Measurements from ENCODE around the gene RRP15. TPM values are rescaled to one million over a fixed set of nuclear protein-coding genes. Genes with fewer than 3 reads are reported as not detected.

Gene RRP15
- total RNA-seq, 1 experiment from 2014 or later: 25.5 TPM

DNA sequence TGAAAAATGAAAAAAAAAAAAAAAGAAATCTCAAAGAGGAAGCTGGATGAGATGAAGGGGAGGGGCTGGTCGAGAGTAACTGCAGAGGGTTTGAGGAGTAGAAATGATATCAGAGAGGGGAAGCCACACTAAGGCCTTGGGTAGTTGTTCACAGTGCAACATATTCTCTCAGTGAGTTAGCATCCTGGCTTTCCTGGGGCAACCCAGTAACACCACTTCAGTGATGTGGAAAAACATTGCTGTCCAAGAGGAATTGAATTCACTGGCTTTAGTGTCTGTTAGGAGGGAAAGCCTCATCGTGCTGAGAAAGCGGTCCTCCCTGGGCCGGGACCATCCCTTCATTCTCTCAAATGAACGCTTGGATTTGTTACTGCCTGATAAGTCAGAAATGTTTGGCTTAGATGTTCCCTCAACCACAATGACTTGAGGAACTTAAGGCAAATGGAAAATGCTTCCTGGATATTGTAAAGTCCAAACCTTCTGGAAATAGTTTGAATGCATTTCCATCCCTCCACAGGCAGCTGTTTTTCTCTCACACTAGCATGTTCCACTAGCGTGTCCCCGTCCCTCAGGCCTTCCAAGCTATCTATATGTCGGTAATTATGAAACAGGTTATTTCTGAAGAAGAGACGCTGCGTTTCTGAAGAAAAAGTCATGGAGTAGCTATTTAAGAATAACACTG is 72.3 kb downstream of the RRP15 start:
- CTCF ChIA-PET: interaction anchor here (1.1 kb wide), 1 partner anchor 166 kb away, joined by 3 read pairs; no protein-coding TSS in a partner anchor
- Histone ChIP-seq H3K9me3 (ENCODE audit: control insufficient read depth in 1 of 2, insufficient read depth in 1 of 2, low read depth in 1 of 2, low read length in 2 of 2) (no peaks in the 10 kb centered on the region), H3K79me2 (ENCODE audit: insufficient read depth, low read length) (no peaks in the 10 kb centered on the region), H3K9ac (ENCODE audit: low read length) (no peak overlapping the region), H3K36me3 (ENCODE audit: control insufficient read depth in 1 of 2, insufficient read depth in 2 of 2, low read length in 2 of 2) (no peaks in the 10 kb centered on the region), H2AFZ (ENCODE audit: low read depth, low read length, poor library complexity, severe bottlenecking) (no peak overlapping the region), H3K4me3 (replicated peaks in 1 of 2; ENCODE audit: low read depth in 1 of 2, low read length in 2 of 2) (no peak overlapping the region), H3K4me1 (ENCODE audit: control insufficient read depth in 1 of 2, insufficient read depth in 2 of 2, low read length in 2 of 2) (peaks cover 14 to 15% of the 10 kb centered on the region in 2 experiments; a peak in 3 of 4 replicates), H3K27me3 (ENCODE audit: insufficient read depth, low read length) (no peaks in the 10 kb centered on the region), H3K27ac (ENCODE audit: low read depth, low read length) (no peak overlapping the region), H4K20me1 (ENCODE audit: insufficient read depth) (no peaks in the 10 kb centered on the region), H3K9me2 (ENCODE audit: insufficient read depth) (no peaks in the 10 kb centered on the region), H3K4me2 (ENCODE audit: low read length) (no peak overlapping the region)
- no peak for DNase-seq (ENCODE audit: low read depth, low spot score)
- ATAC-seq: no peak
- no peak for TF ChIP-seq JUND (IDR thresholded peaks at IDR 0.05)
- TF ChIP-seq SIN3A (IDR thresholded peaks at IDR 0.05; ENCODE audit: low read depth): no peak
- POLR2A ChIA-PET: no interaction called here
- BruUV-seq (replicated peaks): no TSS peak
- intact Hi-C loops (cut with micrococcal nuclease): no loop called here
- RAD21 ChIA-PET (ENCODE audit: low non-redundant PET in 1 of 2, low total read pairs in 2 of 2, uncharacterized antibody in 2 of 2, unreplicated experiment in 2 of 2): no interaction called here

DNA sequence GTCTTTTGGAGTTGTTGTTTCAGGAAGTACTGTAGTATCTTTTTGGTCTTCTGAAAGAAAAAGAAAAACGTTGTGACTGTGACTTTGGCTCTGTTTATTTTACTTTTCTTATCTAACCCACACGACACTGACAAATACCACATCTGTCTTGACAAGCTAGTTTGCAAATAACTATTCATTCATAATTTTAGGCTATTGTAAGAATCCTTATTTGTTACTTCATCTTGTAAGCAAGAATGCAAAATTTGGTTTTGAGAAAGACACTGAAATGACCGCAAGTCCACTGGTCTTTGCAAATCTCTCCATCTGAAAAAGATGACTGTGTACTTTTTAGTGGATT is 72.8 kb downstream of the RRP15 start:
- Histone ChIP-seq H3K9me2 (ENCODE audit: insufficient read depth) (no peaks in the 10 kb centered on the region), H3K4me2 (ENCODE audit: low read length) (no peak overlapping the region), H3K4me1 (ENCODE audit: control insufficient read depth in 1 of 2, insufficient read depth in 2 of 2, low read length in 2 of 2) (peaks cover 14 to 15% of the 10 kb centered on the region in 2 experiments; a peak in 3 of 4 replicates), H2AFZ (ENCODE audit: low read depth, low read length, poor library complexity, severe bottlenecking) (no peak overlapping the region), H3K36me3 (ENCODE audit: control insufficient read depth in 1 of 2, insufficient read depth in 2 of 2, low read length in 2 of 2) (no peaks in the 10 kb centered on the region), H3K9ac (ENCODE audit: low read length) (no peak overlapping the region), H3K79me2 (ENCODE audit: insufficient read depth, low read length) (no peaks in the 10 kb centered on the region), H3K9me3 (ENCODE audit: control insufficient read depth in 1 of 2, insufficient read depth in 1 of 2, low read depth in 1 of 2, low read length in 2 of 2) (no peaks in the 10 kb centered on the region), H3K27me3 (ENCODE audit: insufficient read depth, low read length) (no peaks in the 10 kb centered on the region), H4K20me1 (ENCODE audit: insufficient read depth) (no peaks in the 10 kb centered on the region), H3K27ac (ENCODE audit: low read depth, low read length) (no peak overlapping the region), H3K4me3 (replicated peaks in 1 of 2; ENCODE audit: low read depth in 1 of 2, low read length in 2 of 2) (no peak overlapping the region)
- no TSS peak for BruUV-seq (replicated peaks)
- ATAC-seq (no peak), DNase-seq (ENCODE audit: low read depth, low spot score) (no peak)
- RAD21 ChIA-PET (ENCODE audit: low non-redundant PET in 1 of 2, low total read pairs in 2 of 2, uncharacterized antibody in 2 of 2, unreplicated experiment in 2 of 2): no interaction called here
- TF ChIP-seq EZH2phosphoT487 (IDR thresholded peaks at IDR 0.05; ENCODE audit: borderline replicate concordance) (no peak), POLR2AphosphoS5 (IDR thresholded peaks at IDR 0.05; ENCODE audit: low read depth, low read length) (no peak), ZNF274 (IDR thresholded peaks at IDR 0.05; ENCODE audit: low read depth, low read length) (no peak), MAX (IDR thresholded peaks at IDR 0.05) (no peak), EZH2 (IDR thresholded peaks at IDR 0.05) (no peak), CEBPB (IDR thresholded peaks at IDR 0.05; ENCODE audit: low read depth) (no peak), SP1 (IDR thresholded peaks at IDR 0.05; ENCODE audit: low read depth) (no peak), ZFX (IDR thresholded peaks at IDR 0.05) (no peak), POLR2A (IDR thresholded peaks at IDR 0.05; ENCODE audit: borderline replicate concordance, extremely low read depth, insufficient read depth, insufficient read length) (no peak), SRF (IDR thresholded peaks at IDR 0.05; ENCODE audit: low read depth) (no peak), JUND (IDR thresholded peaks at IDR 0.05) (no peak)
- CTCF ChIA-PET: interaction anchor here (1.1 kb wide), 1 partner anchor 165 kb away, joined by 3 read pairs; no protein-coding TSS in a partner anchor
- POLR2A ChIA-PET: no interaction called here
- intact Hi-C loops (cut with micrococcal nuclease): no loop called here
